Activated CD4-positive, alpha-beta memory T cell treated with anti-CD3 and anti-CD28 coated beads for 36 hours (primary cell): ENCODE data around the gene GRIP2. TPM values are rescaled to one million over a fixed set of nuclear protein-coding genes. Genes with fewer than 3 reads are reported as not detected.

ENCODE experiments used
- CTCF ChIA-PET: fragments of 350-600 bp; sonication (Branson Sonifier 250); formaldehyde crosslinking; loops from one replicate; lab custom pipeline; 2021; ENCODE audit warnings: antibody characterized with exemption, inconsistent platforms; lab: Charles Lee
- POLR2A ChIA-PET: fragments of 350-600 bp; sonication (Branson Sonifier 250); formaldehyde crosslinking; loops from one replicate; lab custom pipeline; 2021; ENCODE audit warnings: antibody characterized with exemption; lab: Charles Lee
- DNase-seq: peaks from one replicate; pipeline ENCODE4 v3.0.0-alpha.2; 2020
- H3K27ac Mint-ChIP-seq: one replicate; pipeline ENCODE4 v1.8.0; 2021; ENCODE audit warnings: mixed read lengths
- H3K27me3 Mint-ChIP-seq: one replicate; pipeline ENCODE4 v1.8.0; 2021; ENCODE audit warnings: mixed read lengths
- H3K36me3 Mint-ChIP-seq: one replicate; pipeline ENCODE4 v1.8.0; 2021; ENCODE audit warnings: mixed read lengths
- H3K4me1 Mint-ChIP-seq: one replicate; pipeline ENCODE4 v1.8.0; 2021; ENCODE audit warnings: low read depth, mixed read lengths
- H3K4me3 Mint-ChIP-seq: one replicate; pipeline ENCODE4 v1.8.0; 2021; ENCODE audit warnings: mild to moderate bottlenecking, mixed read lengths
- H3K9me3 Mint-ChIP-seq: one replicate; pipeline ENCODE4 v1.8.0; 2021; ENCODE audit warnings: mixed read lengths
- intact Hi-C: fragments of 100-400 bp; cut with micrococcal nuclease; formaldehyde crosslinking; loops from one replicate; pipeline ENCODE4 v1.15.1; 2023
- total RNA-seq, 2 experiments: library from RNA; stranded (reverse); gene quantifications; one replicate each; pipeline ENCODE4 v1.2.3, GENCODE V29; 2021

Gene GRIP2
- total RNA-seq, 2 experiments from 2014 or later = not detected

GRCh38 chr3:14492948-14493881 lies 46.9 kb downstream of the GRIP2 start:
- H3K27me3 Mint-ChIP-seq = no peaks in the 10 kb centered on the region
- no peaks in the 10 kb centered on the region for H3K4me1 Mint-ChIP-seq
- POLR2A ChIA-PET = no interaction called here
- DNase-seq = no peak
- H3K9me3 Mint-ChIP-seq = no peaks in the 10 kb centered on the region
- no peak overlapping the region for H3K27ac Mint-ChIP-seq
- H3K4me3 Mint-ChIP-seq = no peak overlapping the region
- intact Hi-C loops = no loop called here
- CTCF ChIA-PET = interaction anchor here (0.9 kb wide), 1 partner anchor 288 kb away, joined by 3 read pairs; no protein-coding TSS in a partner anchor
- H3K36me3 Mint-ChIP-seq = peaks cover 3% of the 10 kb centered on the region

- Mint-ChIP-seq H3K36me3 (peaks cover 7% of the 10 kb centered on the region), H3K9me3 (no peaks in the 10 kb centered on the region), H3K27me3 (no peaks in the 10 kb centered on the region), H3K4me1 (no peaks in the 10 kb centered on the region), H3K4me3 (no peak overlapping the region), H3K27ac (no peak overlapping the region)
- CTCF ChIA-PET = no interaction called here
- intact Hi-C loops = no loop called here
- DNase-seq = no peak
- POLR2A ChIA-PET = no interaction called here
Observed at GRCh38 chr3:14491396-14492190, 48.5 kb downstream of the GRIP2 start.

GRCh38 chr3:14490831-14491230 lies 49.3 kb downstream of the GRIP2 start:
- POLR2A ChIA-PET = no interaction called here
- Mint-ChIP-seq H3K27ac (no peak overlapping the region), H3K4me3 (no peak overlapping the region), H3K36me3 (peaks cover 7% of the 10 kb centered on the region), H3K4me1 (no peaks in the 10 kb centered on the region), H3K9me3 (no peaks in the 10 kb centered on the region), H3K27me3 (no peaks in the 10 kb centered on the region)
- intact Hi-C loops = no loop called here
- DNase-seq = no peak
- CTCF ChIA-PET = no interaction called here

DNA sequence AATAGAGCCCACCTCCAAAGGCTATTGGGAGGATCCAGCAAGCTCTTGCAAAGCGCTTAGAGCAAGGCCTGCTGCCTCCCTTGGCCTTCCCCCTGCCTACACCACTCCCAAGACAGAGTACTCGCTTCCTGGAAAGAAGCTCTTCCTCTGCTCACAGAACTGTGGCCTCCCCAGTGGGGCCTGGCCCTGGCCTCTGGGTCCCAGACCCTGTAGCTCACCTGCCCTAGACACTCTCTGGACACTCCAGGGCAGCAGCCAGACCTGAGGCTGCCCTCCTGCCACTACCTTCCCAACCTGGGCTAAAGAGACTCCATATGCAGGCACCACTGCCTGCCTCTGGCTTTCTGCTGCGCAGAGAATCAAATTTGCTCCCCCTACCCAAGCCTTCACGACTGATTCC lies 49.9 kb downstream of the GRIP2 start:
- CTCF ChIA-PET = no interaction called here
- Mint-ChIP-seq H3K4me1 (no peaks in the 10 kb centered on the region), H3K9me3 (no peaks in the 10 kb centered on the region), H3K36me3 (peaks cover 10% of the 10 kb centered on the region), H3K4me3 (no peak overlapping the region), H3K27ac (no peak overlapping the region), H3K27me3 (no peaks in the 10 kb centered on the region)
- intact Hi-C loops = no loop called here
- DNase-seq = no peak
- POLR2A ChIA-PET = no interaction called here

- no peaks in the 10 kb centered on the region for H3K27me3 Mint-ChIP-seq
- no peaks in the 10 kb centered on the region for H3K9me3 Mint-ChIP-seq
- no peak for DNase-seq
- no peak overlapping the region for H3K4me3 Mint-ChIP-seq
- ChIA-PET CTCF (no interaction called here), POLR2A (no interaction called here)
- intact Hi-C loops = no loop called here
- H3K4me1 Mint-ChIP-seq = no peaks in the 10 kb centered on the region
- peaks cover 10% of the 10 kb centered on the region for H3K36me3 Mint-ChIP-seq
- H3K27ac Mint-ChIP-seq = no peak overlapping the region
Observed at GRCh38 chr3:14489641-14490040, 50.5 kb downstream of the GRIP2 start.

GRCh38 chr3:14488286-14489041 lies 51.7 kb downstream of the GRIP2 start:
- ChIA-PET POLR2A (no interaction called here), CTCF (no interaction called here)
- Mint-ChIP-seq H3K36me3 (peaks cover 18% of the 10 kb centered on the region), H3K9me3 (no peaks in the 10 kb centered on the region), H3K27me3 (no peaks in the 10 kb centered on the region), H3K4me1 (no peaks in the 10 kb centered on the region), H3K4me3 (no peak overlapping the region), H3K27ac (no peak overlapping the region)
- intact Hi-C loops = no loop called here
- DNase-seq = no peak

GRCh38 chr3:14487821-14488220 lies 52.3 kb downstream of the GRIP2 start:
- Mint-ChIP-seq H3K9me3 (no peaks in the 10 kb centered on the region), H3K27ac (no peak overlapping the region), H3K4me1 (no peaks in the 10 kb centered on the region), H3K36me3 (peaks cover 21% of the 10 kb centered on the region), H3K4me3 (no peak overlapping the region), H3K27me3 (no peaks in the 10 kb centered on the region)
- intact Hi-C loops = no loop called here
- ChIA-PET CTCF (no interaction called here), POLR2A (no interaction called here)
- DNase-seq = no peak

GRCh38 chr3:14487086-14487485 lies 53.1 kb downstream of the GRIP2 start:
- H3K36me3 Mint-ChIP-seq = peaks cover 21% of the 10 kb centered on the region
- DNase-seq = no peak
- POLR2A ChIA-PET = no interaction called here
- CTCF ChIA-PET = no interaction called here
- H3K4me1 Mint-ChIP-seq = no peaks in the 10 kb centered on the region
- H3K27me3 Mint-ChIP-seq = no peaks in the 10 kb centered on the region
- H3K27ac Mint-ChIP-seq = no peak overlapping the region
- no peaks in the 10 kb centered on the region for H3K9me3 Mint-ChIP-seq
- no peak overlapping the region for H3K4me3 Mint-ChIP-seq
- intact Hi-C loops = no loop called here

DNA sequence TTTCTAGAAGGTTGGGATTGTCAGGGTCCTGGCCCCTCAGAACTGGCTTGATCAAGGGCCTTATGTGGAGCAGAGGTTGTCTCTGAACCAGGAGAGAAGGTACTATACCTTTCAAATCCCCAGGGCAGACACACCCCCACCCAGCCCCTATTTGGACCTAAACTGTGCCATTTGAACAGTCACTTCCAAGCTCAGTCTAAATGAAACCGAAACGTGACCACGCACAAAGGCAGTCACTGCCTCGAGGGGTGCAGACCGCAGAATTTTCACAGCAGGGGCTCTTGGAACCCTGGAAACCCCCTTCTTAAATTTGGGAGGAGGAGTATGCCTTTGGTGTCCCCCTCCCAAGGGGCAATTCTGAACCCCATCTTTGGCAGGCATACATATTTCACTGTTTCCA lies 53.7 kb downstream of the GRIP2 start:
- H3K4me3 Mint-ChIP-seq = no peak overlapping the region
- peaks cover 26% of the 10 kb centered on the region for H3K36me3 Mint-ChIP-seq
- no peak for DNase-seq
- H3K9me3 Mint-ChIP-seq = no peaks in the 10 kb centered on the region
- H3K27me3 Mint-ChIP-seq = no peaks in the 10 kb centered on the region
- no peaks in the 10 kb centered on the region for H3K4me1 Mint-ChIP-seq
- H3K27ac Mint-ChIP-seq = no peak overlapping the region
- POLR2A ChIA-PET = no interaction called here
- intact Hi-C loops = no loop called here
- CTCF ChIA-PET = interaction anchor here (1.0 kb wide), 1 partner anchor 18 kb away, joined by 4 read pairs; no protein-coding TSS in a partner anchor

DNA sequence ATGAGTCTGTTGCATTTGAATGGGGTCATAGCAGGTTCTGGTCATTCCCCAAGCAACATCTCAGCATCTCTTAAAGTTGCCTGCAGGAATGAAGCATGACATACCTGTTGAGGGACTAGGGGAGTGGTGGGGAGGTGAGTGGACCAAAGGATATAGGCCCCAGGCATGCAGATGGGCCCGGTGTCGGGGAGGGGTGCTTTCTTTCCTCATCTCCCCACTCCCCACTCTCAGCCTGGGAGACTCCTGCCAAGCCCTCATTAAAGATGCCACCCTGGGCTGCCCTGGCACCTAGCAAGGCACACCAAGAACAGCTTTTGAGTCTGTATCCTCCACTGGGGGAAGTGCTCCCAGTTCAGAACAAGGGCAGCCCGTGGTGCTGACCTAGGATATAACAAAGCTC lies 54.2 kb downstream of the GRIP2 start:
- Mint-ChIP-seq H3K4me1 (no peaks in the 10 kb centered on the region), H3K4me3 (no peak overlapping the region), H3K9me3 (no peaks in the 10 kb centered on the region), H3K27me3 (no peaks in the 10 kb centered on the region), H3K27ac (no peak overlapping the region), H3K36me3 (peaks cover 26% of the 10 kb centered on the region)
- intact Hi-C loops = no loop called here
- DNase-seq = no peak
- POLR2A ChIA-PET = no interaction called here
- CTCF ChIA-PET = interaction anchor here (1.0 kb wide), 1 partner anchor 18 kb away, joined by 4 read pairs; no protein-coding TSS in a partner anchor

DNA sequence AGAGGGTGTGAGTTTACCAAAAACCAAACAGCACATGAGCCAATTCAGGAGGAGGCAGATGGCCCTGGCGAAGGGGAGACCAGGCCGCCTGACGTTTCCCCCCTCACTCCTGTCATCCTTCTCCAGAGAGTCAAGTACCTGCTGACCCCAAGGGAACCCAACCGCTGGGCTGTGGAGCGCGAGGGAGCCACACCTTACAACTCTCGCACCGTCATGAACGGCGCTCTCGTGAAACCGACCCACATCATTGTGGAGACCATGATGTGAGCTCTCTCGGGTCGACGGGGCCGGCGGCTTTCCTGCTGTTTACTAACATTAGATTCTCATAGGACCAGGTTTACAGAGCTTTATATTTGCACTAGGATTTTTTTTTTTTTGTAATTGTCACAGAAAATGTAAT lies 55.4 kb downstream of the GRIP2 start:
- CTCF ChIA-PET = interaction anchor here (0.7 kb wide), 1 partner anchor 127 kb away, joined by 3 read pairs; no protein-coding TSS in a partner anchor
- H3K4me1 Mint-ChIP-seq = no peaks in the 10 kb centered on the region
- no peak overlapping the region for H3K4me3 Mint-ChIP-seq
- no peaks in the 10 kb centered on the region for H3K9me3 Mint-ChIP-seq
- no peaks in the 10 kb centered on the region for H3K27me3 Mint-ChIP-seq
- POLR2A ChIA-PET = interaction anchor here (0.6 kb wide), 1 partner anchor 413 kb away, joined by 4 read pairs; no protein-coding TSS in a partner anchor
- DNase-seq = no peak
- intact Hi-C loops = no loop called here
- H3K27ac Mint-ChIP-seq = no peak overlapping the region
- H3K36me3 Mint-ChIP-seq = peaks cover 28% of the 10 kb centered on the region

GRCh38 chr3:14483286-14483685 lies 56.9 kb downstream of the GRIP2 start:
- intact Hi-C loops = no loop called here
- peaks cover 37% of the 10 kb centered on the region for H3K36me3 Mint-ChIP-seq
- CTCF ChIA-PET = interaction anchor here (1.8 kb wide), 1 partner anchor 26 kb away, joined by 5 read pairs; no protein-coding TSS in a partner anchor
- POLR2A ChIA-PET = no interaction called here
- DNase-seq = no peak
- no peak overlapping the region for H3K27ac Mint-ChIP-seq
- H3K27me3 Mint-ChIP-seq = no peaks in the 10 kb centered on the region
- H3K4me3 Mint-ChIP-seq = no peak overlapping the region
- H3K9me3 Mint-ChIP-seq = no peaks in the 10 kb centered on the region
- H3K4me1 Mint-ChIP-seq = no peaks in the 10 kb centered on the region
